BLaER1 treated with 17β-estradiol and CSF1 and Interleukin-3, amounts not matched to agents 10 nM and 100 nM (cell line): Measurements from ENCODE around the gene DHRS4.
"Not testable (repeated sequence)": the region's sequence is repeated elsewhere in the genome, so short reads cannot be mapped to it uniquely, and the experiment has no call there.

Experiments used
- H3K27ac ChIP-seq, 11 experiments: shearing (Covaris generic); formaldehyde crosslinking; 2 replicates each; pipeline ENCODE4 v1.8.1; 2022
- H3K27me3 ChIP-seq, 11 experiments: shearing (Covaris generic); formaldehyde crosslinking; 2 replicates each; pipeline ENCODE4 v1.8.1; 2022
- H3K36me3 ChIP-seq, 11 experiments: shearing (Covaris generic); formaldehyde crosslinking; 2 replicates each; pipeline ENCODE4 v1.8.1; 2022
- H3K4me1 ChIP-seq, 10 experiments: shearing (Covaris generic); formaldehyde crosslinking; 2 replicates each; pipeline ENCODE4 v1.8.1; 2022
- H3K4me2 ChIP-seq, 11 experiments: shearing (Covaris generic); formaldehyde crosslinking; 2 replicates each; pipeline ENCODE4 v1.8.1; 2022
- H3K4me3 ChIP-seq, 10 experiments: shearing (Covaris generic); formaldehyde crosslinking; 2 replicates each; pipeline ENCODE4 v1.8.1; 2022
- H3K9ac ChIP-seq, 11 experiments: shearing (Covaris generic); formaldehyde crosslinking; 2 replicates each; pipeline ENCODE4 v1.8.1; 2022
- H3K9me3 ChIP-seq, 11 experiments: shearing (Covaris generic); formaldehyde crosslinking; replicated peaks in 1 of 11; 2 replicates each; pipeline ENCODE4 v1.8.1; 2022
- H4K20me1 ChIP-seq, 11 experiments: shearing (Covaris generic); formaldehyde crosslinking; 2 replicates each; pipeline ENCODE4 v1.8.1; 2022
- Cebpa-rat ChIP-seq, 11 experiments: shearing (Covaris generic); IDR thresholded peaks; 2 replicates each; pipeline ENCODE4 v1.8.1; 2022

The DHRS4 gene

GRCh38 chr14:23984891-23985602, 31.5 kb downstream of the DHRS4 start:
- H3K36me3 ChIP-seq: peaks cover 0 to 30% (median 10%) of the 10 kb centered on the region in 11 experiments; a peak in 15 of 22 replicates
- no peak overlapping the region for H3K9ac ChIP-seq
- peak overlapping the region in 4 of 11 experiments; percentile 13 to 48 (median 29); a peak in 5 of 22 replicates for H3K27ac ChIP-seq
- H4K20me1 ChIP-seq: no peaks in the 10 kb centered on the region
- no peaks in the 10 kb centered on the region for H3K27me3 ChIP-seq
- H3K4me2 ChIP-seq: peak overlapping the region in 7 of 11 experiments; percentile 2 to 79 (median 38); a peak in 10 of 22 replicates
- no peak for TF ChIP-seq Cebpa-rat (IDR thresholded peaks at IDR 0.05)
- H3K4me3 ChIP-seq: no peak overlapping the region
- H3K9me3 ChIP-seq: peaks cover 0 to 3% (median 0%) of the 10 kb centered on the region in 11 experiments; a peak in 1 of 22 replicates
- H3K4me1 ChIP-seq: peaks cover 18 to 73% (median 43%) of the 10 kb centered on the region in 10 experiments

GRCh38 chr14:23988223-23988606, 34.6 kb downstream of the DHRS4 start:
- H3K4me1 ChIP-seq: peaks cover 18 to 67% (median 42%) of the 10 kb centered on the region in 10 experiments
- not testable (repeated sequence) for H3K9me3 ChIP-seq, H3K27me3 ChIP-seq, H4K20me1 ChIP-seq
- H3K4me3 ChIP-seq: peak overlapping the region; percentile 49 to 74 (median 62); a peak in 18 of 20 replicates
- peak overlapping the region; percentile 62 to 83 (median 79); a peak in 17 of 22 replicates for H3K9ac ChIP-seq
- H3K4me2 ChIP-seq: peak overlapping the region; percentile 87 to 99 (median 95)
- peak overlapping the region in 10 of 11 experiments; percentile 53 to 81 (median 74); a peak in 19 of 22 replicates for H3K27ac ChIP-seq
- H3K36me3 ChIP-seq: peaks cover 0 to 15% (median 2%) of the 10 kb centered on the region in 11 experiments; a peak in 10 of 22 replicates

GRCh38 chr14:23988607-23989363, 35.2 kb downstream of the DHRS4 start, which contains the start of gene DHRS4L2:
DHRS4L2 (plus strand) TSS chr14:23988929; CDS start chr14:23988948, 19 bp downstream.
- not testable (repeated sequence) for H3K27me3 ChIP-seq, H3K36me3 ChIP-seq, H4K20me1 ChIP-seq, H3K9me3 ChIP-seq
- H3K4me3 ChIP-seq: peak within 1 kb of the TSS; percentile 49 to 74 (median 62)
- H3K27ac ChIP-seq: peak within 1 kb of the TSS in 10 of 11 experiments; percentile 53 to 81 (median 74); a peak in 21 of 22 replicates
- H3K4me1 ChIP-seq: peaks cover 18 to 67% (median 42%) of the 10 kb centered on the region in 10 experiments
- peak within 1 kb of the TSS; percentile 87 to 99 (median 95) for H3K4me2 ChIP-seq
- H3K9ac ChIP-seq: peak within 1 kb of the TSS; percentile 62 to 83 (median 79)

- Histone ChIP-seq H3K4me2 (peak overlapping the region; percentile 87 to 99 (median 95)), H3K4me1 (peaks cover 18 to 59% (median 40%) of the 10 kb centered on the region in 10 experiments), H3K4me3 (peak overlapping the region in 9 of 10 experiments; percentile 49 to 74 (median 63); a peak in 14 of 20 replicates), H3K27ac (peak overlapping the region in 4 of 11 experiments; percentile 64 to 77 (median 70); a peak in 5 of 22 replicates), H3K9ac (peak overlapping the region in 9 of 11 experiments; percentile 62 to 83 (median 79); a peak in 12 of 22 replicates)
- not testable (repeated sequence) for H3K27me3 ChIP-seq, H3K36me3 ChIP-seq, H4K20me1 ChIP-seq, H3K9me3 ChIP-seq
Observed at GRCh38 chr14:23989734-23990445, 36.3 kb downstream of the DHRS4 start.

- not testable (repeated sequence) for H3K4me3 ChIP-seq, H3K9me3 ChIP-seq, H3K36me3 ChIP-seq, H4K20me1 ChIP-seq, H3K9ac ChIP-seq, H3K27me3 ChIP-seq, H3K27ac ChIP-seq
- H3K4me2 ChIP-seq: peak overlapping the region in 2 of 11 experiments; percentile 39 to 46; a peak in 3 of 22 replicates
- peaks cover 18 to 48% (median 30%) of the 10 kb centered on the region in 10 experiments for H3K4me1 ChIP-seq
Observed at GRCh38 chr14:23990961-23991360, 37.4 kb downstream of the DHRS4 start.

GRCh38 chr14:23993042-23993441, 39.5 kb downstream of the DHRS4 start:
- peaks cover 17 to 31% (median 20%) of the 10 kb centered on the region in 10 experiments for H3K4me1 ChIP-seq
- H3K4me3 ChIP-seq, H3K27me3 ChIP-seq, H3K4me2 ChIP-seq, H3K27ac ChIP-seq, H4K20me1 ChIP-seq, H3K36me3 ChIP-seq, H3K9ac ChIP-seq, H3K9me3 ChIP-seq: not testable (repeated sequence)

- H3K9me3 ChIP-seq, H3K4me3 ChIP-seq, H3K4me1 ChIP-seq, H3K27ac ChIP-seq, H3K36me3 ChIP-seq, H3K4me2 ChIP-seq, H4K20me1 ChIP-seq, H3K9ac ChIP-seq, H3K27me3 ChIP-seq: not testable (repeated sequence)
Observed at GRCh38 chr14:23996009-23996408, 42.4 kb downstream of the DHRS4 start.

GRCh38 chr14:23996825-23997224, 43.3 kb downstream of the DHRS4 start:
- H3K4me1 ChIP-seq, H4K20me1 ChIP-seq, H3K9ac ChIP-seq, H3K4me3 ChIP-seq, H3K36me3 ChIP-seq, H3K4me2 ChIP-seq, H3K27ac ChIP-seq, H3K27me3 ChIP-seq, H3K9me3 ChIP-seq: not testable (repeated sequence)

- not testable (repeated sequence) for H3K27me3 ChIP-seq, H3K27ac ChIP-seq, H4K20me1 ChIP-seq, H3K9me3 ChIP-seq, H3K36me3 ChIP-seq, H3K4me1 ChIP-seq, H3K9ac ChIP-seq, H3K4me3 ChIP-seq, H3K4me2 ChIP-seq
Observed at GRCh38 chr14:23999640-24000039, 46.1 kb downstream of the DHRS4 start.

- H3K9me3 ChIP-seq, H4K20me1 ChIP-seq, H3K27me3 ChIP-seq, H3K27ac ChIP-seq, H3K4me1 ChIP-seq, H3K4me3 ChIP-seq, H3K9ac ChIP-seq, H3K36me3 ChIP-seq: not testable (repeated sequence)
- H3K4me2 ChIP-seq: peak overlapping the region in 5 of 11 experiments; percentile 29 to 60 (median 43); a peak in 7 of 22 replicates
Observed at GRCh38 chr14:24001078-24001477, 47.5 kb downstream of the DHRS4 start.

- not testable (repeated sequence) for H3K9me3 ChIP-seq, H3K4me3 ChIP-seq, H3K9ac ChIP-seq, H3K27ac ChIP-seq, H3K36me3 ChIP-seq, H3K4me1 ChIP-seq, H4K20me1 ChIP-seq, H3K4me2 ChIP-seq, H3K27me3 ChIP-seq
Observed at GRCh38 chr14:24001679-24002078, 48.1 kb downstream of the DHRS4 start.

- H3K36me3 ChIP-seq: not testable (repeated sequence)
- peak overlapping the region; percentile 57 to 75 (median 64) for H3K4me3 ChIP-seq
Observed at GRCh38 chr14:24006471-24006816, 52.9 kb downstream of the DHRS4 start.

More at GRCh38 chr14:24006471-24006816, 52.9 kb downstream of the DHRS4 start:
- Histone ChIP-seq H3K4me1 (peaks cover 12 to 24% (median 20%) of the 10 kb centered on the region in 10 experiments; a peak in 17 of 20 replicates), H3K4me2 (peak overlapping the region; percentile 75 to 85 (median 81)), H3K9ac (peak overlapping the region; percentile 64 to 78 (median 76); a peak in 21 of 22 replicates), H3K27ac (peak overlapping the region in 9 of 11 experiments; percentile 54 to 78 (median 72); a peak in 16 of 22 replicates)
- H3K9me3 ChIP-seq, H3K27me3 ChIP-seq, H4K20me1 ChIP-seq: not testable (repeated sequence)
